ENCODE results near the gene ZNF366.

- TF ChIP-seq, protein P1, sequence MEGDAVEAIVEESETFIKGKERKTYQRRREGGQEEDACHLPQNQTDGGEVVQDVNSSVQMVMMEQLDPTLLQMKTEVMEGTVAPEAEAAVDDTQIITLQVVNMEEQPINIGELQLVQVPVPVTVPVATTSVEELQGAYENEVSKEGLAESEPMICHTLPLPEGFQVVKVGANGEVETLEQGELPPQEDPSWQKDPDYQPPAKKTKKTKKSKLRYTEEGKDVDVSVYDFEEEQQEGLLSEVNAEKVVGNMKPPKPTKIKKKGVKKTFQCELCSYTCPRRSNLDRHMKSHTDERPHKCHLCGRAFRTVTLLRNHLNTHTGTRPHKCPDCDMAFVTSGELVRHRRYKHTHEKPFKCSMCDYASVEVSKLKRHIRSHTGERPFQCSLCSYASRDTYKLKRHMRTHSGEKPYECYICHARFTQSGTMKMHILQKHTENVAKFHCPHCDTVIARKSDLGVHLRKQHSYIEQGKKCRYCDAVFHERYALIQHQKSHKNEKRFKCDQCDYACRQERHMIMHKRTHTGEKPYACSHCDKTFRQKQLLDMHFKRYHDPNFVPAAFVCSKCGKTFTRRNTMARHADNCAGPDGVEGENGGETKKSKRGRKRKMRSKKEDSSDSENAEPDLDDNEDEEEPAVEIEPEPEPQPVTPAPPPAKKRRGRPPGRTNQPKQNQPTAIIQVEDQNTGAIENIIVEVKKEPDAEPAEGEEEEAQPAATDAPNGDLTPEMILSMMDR (IDR thresholded peaks at IDR 0.05), result no peak
- no peak for TF ChIP-seq POLR2A (IDR thresholded peaks at IDR 0.05)
These were observed 88.9 kb downstream of the ZNF366 start for GRCh38 chr5:72418271-72418670.

Measured in testis (tissue), 2 donors.